ENCODE measurements around the gene NECTIN1.

- TF ChIP-seq, protein P1, sequence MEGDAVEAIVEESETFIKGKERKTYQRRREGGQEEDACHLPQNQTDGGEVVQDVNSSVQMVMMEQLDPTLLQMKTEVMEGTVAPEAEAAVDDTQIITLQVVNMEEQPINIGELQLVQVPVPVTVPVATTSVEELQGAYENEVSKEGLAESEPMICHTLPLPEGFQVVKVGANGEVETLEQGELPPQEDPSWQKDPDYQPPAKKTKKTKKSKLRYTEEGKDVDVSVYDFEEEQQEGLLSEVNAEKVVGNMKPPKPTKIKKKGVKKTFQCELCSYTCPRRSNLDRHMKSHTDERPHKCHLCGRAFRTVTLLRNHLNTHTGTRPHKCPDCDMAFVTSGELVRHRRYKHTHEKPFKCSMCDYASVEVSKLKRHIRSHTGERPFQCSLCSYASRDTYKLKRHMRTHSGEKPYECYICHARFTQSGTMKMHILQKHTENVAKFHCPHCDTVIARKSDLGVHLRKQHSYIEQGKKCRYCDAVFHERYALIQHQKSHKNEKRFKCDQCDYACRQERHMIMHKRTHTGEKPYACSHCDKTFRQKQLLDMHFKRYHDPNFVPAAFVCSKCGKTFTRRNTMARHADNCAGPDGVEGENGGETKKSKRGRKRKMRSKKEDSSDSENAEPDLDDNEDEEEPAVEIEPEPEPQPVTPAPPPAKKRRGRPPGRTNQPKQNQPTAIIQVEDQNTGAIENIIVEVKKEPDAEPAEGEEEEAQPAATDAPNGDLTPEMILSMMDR (IDR thresholded peaks at IDR 0.05): no peak
- TF ChIP-seq POLR2A (IDR thresholded peaks at IDR 0.05): no peak
Measured at GRCh38 chr11:119639642-119640205, 89.3 kb downstream of the NECTIN1 start.
